Keratinocyte (primary cell): ENCODE results near the gene CCDC33. TPM values are rescaled to one million over a fixed set of nuclear protein-coding genes. Genes with fewer than 3 reads are reported as not detected.

Experiments used
- DNase-seq: peaks from one replicate; pipeline ENCODE4 v3.0.0-alpha.2; 2011; ENCODE audit warnings: low read depth, missing footprints, low spot score
- FAIRE-seq: peaks from 2 replicates; lab custom pipeline; 2011; peaks lifted over from hg19 to GRCh38; lab: Jason Lieb, UNC
- H2AFZ ChIP-seq: 2 replicates; pipeline ENCODE4 v1.6.0; 2012; ENCODE audit warnings: low read length, control low read depth, inconsistent platforms; ENCODE audit not compliant: control insufficient read depth
- H3K27ac ChIP-seq: 2 replicates; pipeline ENCODE4 v1.5.1; 2011; ENCODE audit warnings: low read length; ENCODE audit not compliant: control insufficient read depth, insufficient read depth
- H3K27me3 ChIP-seq: 3 replicates; pipeline ENCODE4 v1.6.0; 2011; ENCODE audit warnings: low read length; ENCODE audit not compliant: control insufficient read depth, insufficient read depth; ENCODE audit errors: extremely low read depth
- H3K36me3 ChIP-seq, 2 experiments: 2 replicates in 1 of 2; 3 replicates in 1 of 2; pipeline ENCODE4 v1.5.1; 2011; ENCODE audit warnings: low read length in 2 of 2, mild to moderate bottlenecking in 1 of 2; ENCODE audit not compliant: control insufficient read depth in 2 of 2, insufficient read depth in 2 of 2; ENCODE audit errors: extremely low read depth in 1 of 2
- H3K4me1 ChIP-seq: 3 replicates; pipeline ENCODE4 v1.5.1; 2011; ENCODE audit warnings: low read length; ENCODE audit not compliant: control insufficient read depth, insufficient read depth; ENCODE audit errors: extremely low read depth
- H3K4me2 ChIP-seq: 3 replicates; pipeline ENCODE4 v1.6.0; 2011; ENCODE audit warnings: low read depth, low read length; ENCODE audit not compliant: control insufficient read depth, insufficient read depth; ENCODE audit errors: extremely low read depth
- H3K4me3 ChIP-seq, 3 experiments: fragments of 200-600 bp in 1 of 3; sonication (generic) in 1 of 3; 2 replicates in 2 of 3; 3 replicates in 1 of 3; pipeline ENCODE4 v1.5.1; 2011 to 2016; ENCODE audit warnings: low read length in 3 of 3, mild to moderate bottlenecking in 3 of 3, control low read depth in 2 of 3, inconsistent platforms in 1 of 3, low read depth in 1 of 3, mixed read lengths in 1 of 3, mixed run types in 1 of 3, moderate library complexity in 1 of 3; ENCODE audit not compliant: control insufficient read depth in 2 of 3, insufficient read depth in 2 of 3; ENCODE audit errors: extremely low read depth in 1 of 3
- H3K79me2 ChIP-seq: 2 replicates; pipeline ENCODE4 v1.6.0; 2012; ENCODE audit warnings: low read length; ENCODE audit not compliant: control insufficient read depth, insufficient read depth
- H3K9ac ChIP-seq: 3 replicates; pipeline ENCODE4 v1.6.0; 2011; ENCODE audit warnings: low read length; ENCODE audit not compliant: control insufficient read depth, insufficient read depth; ENCODE audit errors: extremely low read depth
- H3K9me1 ChIP-seq: 3 replicates; pipeline ENCODE4 v1.6.0; 2011; ENCODE audit warnings: low read length; ENCODE audit not compliant: control insufficient read depth, insufficient read depth; ENCODE audit errors: extremely low read depth
- H3K9me3 ChIP-seq: 2 replicates; pipeline ENCODE4 v1.5.1; 2012; ENCODE audit warnings: low read depth, low read length; ENCODE audit not compliant: control insufficient read depth
- H4K20me1 ChIP-seq: 3 replicates; pipeline ENCODE4 v1.6.0; 2011; ENCODE audit warnings: low read length; ENCODE audit not compliant: control insufficient read depth, insufficient read depth; ENCODE audit errors: extremely low read depth
- CTCF ChIP-seq, 3 experiments: IDR thresholded peaks in 1 of 3; conservative IDR thresholded peaks in 1 of 3; optimal IDR thresholded peaks in 1 of 3; 2 replicates in 2 of 3; 3 replicates in 1 of 3; pipeline versions ENCODE3 to v1.5.1; 2011; ENCODE audit warnings: low read length in 3 of 3, mild to moderate bottlenecking in 3 of 3, moderate library complexity in 2 of 3, control low read depth in 1 of 3, inconsistent platforms in 1 of 3; ENCODE audit not compliant: insufficient read depth in 2 of 3; ENCODE audit errors: extremely low read depth in 1 of 3
- EZH2 ChIP-seq: IDR thresholded peaks from one replicate; pipeline ENCODE4 v1.6.1; 2012; ENCODE audit warnings: inconsistent platforms, mild to moderate bottlenecking, low read length, moderate library complexity
- dilution Hi-C: fragments of 300-500 bp; cut with MboI; formaldehyde crosslinking; loops from one replicate; pipeline ENCODE4 v1.7.0; 2020; ENCODE audit warnings: low sequenced_read_pairs; ENCODE audit not compliant: extremely low pct_ligation_motif_present
- polyA plus RNA-seq, 5 experiments: library from polyadenylated mRNA; depleted of rRNA in 3 of 5; stranded (reverse) in 3 of 5; stranded (forward) in 1 of 5; unstranded in 1 of 5; fragments of >200 nt; gene quantifications; 1 replicate in 1 of 5; 2 replicates in 3 of 5; 3 replicates in 1 of 5; pipeline versions ENCODE4 v1.2.1 to v1.2.3, GENCODE V29; 2011 to 2012; ENCODE audit warnings: missing spikeins in 2 of 5, low read depth in 1 of 5, low replicate concordance in 1 of 5

Gene CCDC33
- polyA plus RNA-seq, 1 donor (not counting 4 experiments of a cell fraction or from before 2014, with no cell fraction given) = not detected

- no peaks in the 10 kb centered on the region for H4K20me1 ChIP-seq
- H3K27ac ChIP-seq = no peak overlapping the region
- no peaks in the 10 kb centered on the region for H3K9me1 ChIP-seq
- H3K4me3 ChIP-seq = no peak overlapping the region
- TF ChIP-seq EZH2 (no peak), CTCF (optimal IDR thresholded peaks at IDR 0.05 in 1 of 3, IDR thresholded peaks at IDR 0.05 in 1 of 3, conservative IDR thresholded peaks at IDR 0.05 in 1 of 3; ENCODE audit: extremely low read depth in 1 of 3, insufficient read depth in 2 of 3, low read length in 3 of 3) (no peak)
- H3K36me3 ChIP-seq = no peaks in the 10 kb centered on the region
- FAIRE-seq (no peak), DNase-seq (no peak)
- dilution Hi-C loops = no loop called here
- no peak overlapping the region for H3K9ac ChIP-seq
- H3K9me3 ChIP-seq = no peaks in the 10 kb centered on the region
- H3K79me2 ChIP-seq = no peaks in the 10 kb centered on the region
- H3K4me1 ChIP-seq = peaks cover 5% of the 10 kb centered on the region
- peaks cover 42% of the 10 kb centered on the region for H3K27me3 ChIP-seq
- no peak overlapping the region for H2AFZ ChIP-seq
- H3K4me2 ChIP-seq = no peak overlapping the region
These were observed 23.6 kb upstream of the CCDC33 start for GRCh38 chr15:74212494-74212893.

- TF ChIP-seq EZH2 = no peak
- no peak for TF ChIP-seq CTCF (optimal IDR thresholded peaks at IDR 0.05 in 1 of 3, IDR thresholded peaks at IDR 0.05 in 1 of 3, conservative IDR thresholded peaks at IDR 0.05 in 1 of 3; ENCODE audit: extremely low read depth in 1 of 3, insufficient read depth in 2 of 3, low read length in 3 of 3)
- Histone ChIP-seq H2AFZ (no peak overlapping the region), H3K4me3 (no peak overlapping the region), H4K20me1 (no peaks in the 10 kb centered on the region), H3K4me1 (peaks cover 5% of the 10 kb centered on the region), H3K9me3 (no peaks in the 10 kb centered on the region), H3K9me1 (no peaks in the 10 kb centered on the region), H3K27me3 (peaks cover 34% of the 10 kb centered on the region), H3K79me2 (no peaks in the 10 kb centered on the region), H3K4me2 (no peak overlapping the region), H3K36me3 (no peaks in the 10 kb centered on the region), H3K27ac (no peak overlapping the region), H3K9ac (no peak overlapping the region)
- FAIRE-seq = no peak
- dilution Hi-C loops = no loop called here
- no peak for DNase-seq
These were observed 22.3 kb upstream of the CCDC33 start for GRCh38 chr15:74213858-74214284.
